ENCODE results near the gene SENP6.
A peak's percentile ranks its signal among the peaks of the same experiment; 100 is the strongest.
"Not testable (repeated sequence)": the region's sequence is repeated elsewhere in the genome, so short reads cannot be mapped to it uniquely, and the experiment has no call there.

The SENP6 gene, protein sequence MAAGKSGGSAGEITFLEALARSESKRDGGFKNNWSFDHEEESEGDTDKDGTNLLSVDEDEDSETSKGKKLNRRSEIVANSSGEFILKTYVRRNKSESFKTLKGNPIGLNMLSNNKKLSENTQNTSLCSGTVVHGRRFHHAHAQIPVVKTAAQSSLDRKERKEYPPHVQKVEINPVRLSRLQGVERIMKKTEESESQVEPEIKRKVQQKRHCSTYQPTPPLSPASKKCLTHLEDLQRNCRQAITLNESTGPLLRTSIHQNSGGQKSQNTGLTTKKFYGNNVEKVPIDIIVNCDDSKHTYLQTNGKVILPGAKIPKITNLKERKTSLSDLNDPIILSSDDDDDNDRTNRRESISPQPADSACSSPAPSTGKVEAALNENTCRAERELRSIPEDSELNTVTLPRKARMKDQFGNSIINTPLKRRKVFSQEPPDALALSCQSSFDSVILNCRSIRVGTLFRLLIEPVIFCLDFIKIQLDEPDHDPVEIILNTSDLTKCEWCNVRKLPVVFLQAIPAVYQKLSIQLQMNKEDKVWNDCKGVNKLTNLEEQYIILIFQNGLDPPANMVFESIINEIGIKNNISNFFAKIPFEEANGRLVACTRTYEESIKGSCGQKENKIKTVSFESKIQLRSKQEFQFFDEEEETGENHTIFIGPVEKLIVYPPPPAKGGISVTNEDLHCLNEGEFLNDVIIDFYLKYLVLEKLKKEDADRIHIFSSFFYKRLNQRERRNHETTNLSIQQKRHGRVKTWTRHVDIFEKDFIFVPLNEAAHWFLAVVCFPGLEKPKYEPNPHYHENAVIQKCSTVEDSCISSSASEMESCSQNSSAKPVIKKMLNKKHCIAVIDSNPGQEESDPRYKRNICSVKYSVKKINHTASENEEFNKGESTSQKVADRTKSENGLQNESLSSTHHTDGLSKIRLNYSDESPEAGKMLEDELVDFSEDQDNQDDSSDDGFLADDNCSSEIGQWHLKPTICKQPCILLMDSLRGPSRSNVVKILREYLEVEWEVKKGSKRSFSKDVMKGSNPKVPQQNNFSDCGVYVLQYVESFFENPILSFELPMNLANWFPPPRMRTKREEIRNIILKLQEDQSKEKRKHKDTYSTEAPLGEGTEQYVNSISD

GRCh38 chr6:75601304-75602245 is at the start of gene SENP6:
Gene SENP6, plus strand, starts transcription at chr6:75601880. Its CDS starts 645 bp downstream, at chr6:75602525.
- H3K27ac ChIP-seq = peak within 1 kb of the TSS; percentile 79
- DNase-seq (ENCODE audit: low read depth, low spot score) = peak; percentile 8

DNA sequence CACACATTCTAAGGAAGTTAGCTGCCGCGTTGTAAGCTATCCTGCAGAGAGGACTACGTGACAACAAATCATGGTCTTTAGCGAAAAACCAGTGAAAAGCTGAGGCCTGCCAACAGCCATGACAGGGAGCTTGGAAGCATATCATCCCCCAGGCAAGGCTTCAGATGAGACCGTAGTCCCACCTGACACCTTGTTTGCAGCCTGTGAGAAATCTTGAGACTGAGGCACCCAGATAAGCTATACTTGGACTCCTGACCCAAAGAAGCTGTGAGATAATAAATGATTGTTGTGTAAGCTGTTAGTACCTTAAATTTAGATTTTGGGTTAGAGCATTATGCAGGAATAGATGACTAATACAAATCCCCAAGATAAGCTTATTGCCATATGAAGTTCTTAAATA is 45.4 kb upstream of the SENP6 start:
- H3K27ac ChIP-seq = no peak overlapping the region
- no peak for DNase-seq (ENCODE audit: low read depth, low spot score)

DNA sequence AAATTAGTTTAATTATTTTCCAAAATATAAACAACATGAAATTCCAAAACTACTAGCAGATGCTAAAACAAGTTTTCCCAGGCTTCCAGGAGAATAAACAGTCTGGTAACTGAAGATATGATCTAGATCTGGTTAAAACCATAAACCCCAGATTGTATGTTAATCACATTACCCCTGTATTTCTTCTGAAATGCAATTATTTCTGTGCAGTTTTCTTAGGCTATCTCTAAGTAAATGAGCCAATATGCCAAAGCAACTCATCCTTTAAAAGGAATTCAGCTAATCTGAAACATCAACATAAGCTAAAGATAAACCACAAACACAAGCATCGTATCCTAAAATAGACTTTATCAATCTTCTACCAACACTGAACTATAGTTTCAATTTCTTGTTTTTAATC is 44.6 kb upstream of the SENP6 start:
- no peak for DNase-seq (ENCODE audit: low read depth, low spot score)
- no peak overlapping the region for H3K27ac ChIP-seq

DNA sequence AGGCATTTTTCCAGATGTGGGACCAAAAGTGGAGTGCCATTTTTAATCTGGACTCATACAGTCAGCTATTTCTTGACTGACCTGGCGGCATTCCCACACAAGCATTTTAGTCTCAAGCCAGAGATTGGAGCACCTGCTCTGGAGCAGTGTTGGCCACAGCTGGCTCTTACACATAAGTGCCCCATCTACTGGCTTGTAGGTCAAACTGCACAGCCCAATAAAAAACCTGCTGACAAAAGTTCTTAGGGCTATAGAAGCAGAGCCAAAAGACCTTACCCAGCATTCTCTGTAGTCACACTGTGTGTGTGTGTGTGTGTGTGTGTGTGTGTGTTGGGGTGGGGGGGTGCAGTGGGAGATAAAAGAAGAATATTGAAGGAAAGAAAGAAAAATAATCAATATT is 38.6 kb upstream of the SENP6 start:
- no peak overlapping the region for H3K27ac ChIP-seq
- peak; percentile 10 for DNase-seq (ENCODE audit: low read depth, low spot score)

GRCh38 chr6:75566137-75566767 is 35.4 kb upstream of the SENP6 start:
- no peak overlapping the region for H3K27ac ChIP-seq
- DNase-seq (ENCODE audit: low read depth, low spot score) = no peak

- no peak overlapping the region for H3K27ac ChIP-seq
- DNase-seq (ENCODE audit: low read depth, low spot score) = no peak
These were observed 33.6 kb upstream of the SENP6 start for GRCh38 chr6:75568100-75568499.

DNA sequence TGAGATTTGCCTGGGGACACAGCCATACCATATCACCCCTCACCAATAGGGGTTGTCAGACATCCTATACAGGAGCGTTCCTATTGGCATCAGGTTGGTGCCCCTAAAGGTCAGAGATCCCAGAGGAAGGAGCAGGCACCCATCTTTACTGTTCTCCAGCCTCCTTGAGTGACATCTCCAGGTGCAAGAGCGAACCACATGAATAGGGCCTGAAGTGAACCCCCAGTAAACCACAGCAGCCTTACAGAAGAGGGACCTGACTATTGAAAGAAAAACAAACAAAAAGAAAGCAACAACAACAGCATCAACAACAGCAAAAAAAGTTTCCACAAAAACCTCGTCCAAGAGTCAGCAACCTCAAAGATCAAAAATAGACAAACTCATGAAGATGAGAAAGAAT is 32.7 kb upstream of the SENP6 start:
- H3K27ac ChIP-seq = no peak overlapping the region
- no peak for DNase-seq (ENCODE audit: low read depth, low spot score)

DNA sequence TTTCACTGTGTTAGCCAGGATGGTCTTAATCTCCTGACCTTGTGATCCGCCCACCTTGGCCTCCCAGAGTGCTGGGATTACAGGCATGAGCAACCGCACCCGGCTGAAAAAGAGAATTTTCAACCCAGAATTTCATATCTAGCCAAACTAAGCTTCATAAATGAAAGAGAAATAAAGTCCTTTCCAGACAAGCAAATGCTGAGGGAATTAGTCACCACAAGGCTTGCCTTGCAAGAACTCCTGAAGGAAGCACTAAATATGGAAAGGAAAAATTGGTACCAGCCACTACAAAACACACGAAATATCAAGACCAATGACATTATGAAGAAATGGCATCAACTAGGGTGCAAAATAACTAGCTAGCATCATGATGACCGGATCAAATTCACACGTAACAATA is 31.0 kb upstream of the SENP6 start:
- DNase-seq (ENCODE audit: low read depth, low spot score); H3K27ac ChIP-seq: not testable (repeated sequence)

DNA sequence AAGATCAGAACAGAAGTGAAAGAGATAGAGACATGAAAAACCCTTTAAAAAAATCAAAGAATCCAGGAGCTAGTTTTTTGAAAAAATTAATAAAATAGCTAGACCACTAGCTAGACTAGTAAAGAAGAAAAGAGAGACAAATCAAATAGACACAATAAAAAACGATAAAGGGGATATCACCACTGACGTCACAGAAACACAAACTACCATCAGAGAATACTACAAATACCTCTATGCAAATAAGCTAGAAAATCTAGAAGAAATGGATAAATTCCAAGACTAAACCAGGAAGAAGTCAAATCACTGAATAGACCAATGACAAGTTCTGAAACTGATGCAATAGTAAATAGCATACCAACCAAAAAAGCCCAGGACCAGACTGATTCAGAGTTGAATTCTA is 29.6 kb upstream of the SENP6 start:
- no peak for DNase-seq (ENCODE audit: low read depth, low spot score)

GRCh38 chr6:75579951-75580350 is 21.7 kb upstream of the SENP6 start:
- H3K27ac ChIP-seq = no peak overlapping the region
- no peak for DNase-seq (ENCODE audit: low read depth, low spot score)

More for the DNA sequence above, 29.6 kb upstream of the SENP6 start:
- H3K27ac ChIP-seq = no peak overlapping the region

DNA sequence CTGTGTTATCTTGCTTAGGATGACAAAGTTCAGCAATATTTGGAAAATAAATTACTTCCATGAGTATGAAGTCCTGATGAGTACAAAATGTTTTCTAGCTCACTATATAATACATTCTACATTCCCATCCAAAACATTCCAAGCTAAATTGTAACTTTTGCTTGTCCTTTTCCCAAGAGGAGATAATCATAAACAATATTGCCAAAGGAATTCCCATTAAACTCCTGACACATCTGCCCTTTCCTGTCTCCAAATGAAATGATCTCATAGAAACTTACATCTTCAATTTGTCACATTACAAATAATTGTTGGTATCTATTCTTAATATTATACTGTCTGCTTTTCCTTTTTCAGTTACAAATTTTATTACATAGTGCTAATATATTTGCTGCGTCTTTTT is 20.4 kb upstream of the SENP6 start:
- DNase-seq (ENCODE audit: low read depth, low spot score) = no peak
- H3K27ac ChIP-seq = no peak overlapping the region

DNA sequence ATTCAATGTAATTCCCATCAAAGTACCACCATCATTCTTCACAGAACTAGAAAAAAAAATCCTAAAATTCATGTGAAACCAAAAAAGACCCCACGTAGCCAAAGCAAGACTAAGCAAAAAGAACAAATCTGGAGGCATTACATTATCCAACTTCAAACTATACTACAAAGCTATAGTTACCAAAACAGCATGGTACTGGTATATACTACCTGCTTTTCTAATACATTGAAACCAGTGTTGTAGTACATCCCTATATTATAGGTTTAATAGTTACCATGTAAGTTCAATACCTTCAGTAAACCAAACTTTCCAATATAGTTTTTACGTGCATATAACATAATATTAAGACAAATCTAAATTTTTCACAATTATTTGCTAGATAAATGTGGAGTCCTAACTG is 17.1 kb upstream of the SENP6 start:
- DNase-seq (ENCODE audit: low read depth, low spot score); H3K27ac ChIP-seq: not testable (repeated sequence)

DNA sequence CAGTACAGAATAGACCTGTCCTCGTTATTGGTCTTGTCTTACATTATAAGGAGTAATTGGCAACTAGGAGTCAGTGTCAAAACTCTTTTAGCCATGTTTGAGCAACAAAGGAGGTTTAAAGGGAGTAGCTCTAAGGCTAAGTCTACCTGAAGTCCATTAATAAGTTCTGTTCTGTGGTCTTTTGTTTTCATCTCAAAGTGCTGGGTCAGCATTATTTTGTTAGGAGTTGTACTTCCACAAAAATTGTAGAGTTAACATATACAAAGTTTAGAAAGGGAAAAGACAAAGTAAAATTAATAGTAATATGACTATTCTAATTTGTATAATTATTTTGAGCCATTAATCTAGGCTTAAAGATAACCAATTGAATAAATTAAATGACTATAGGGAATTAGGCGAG is 12.7 kb upstream of the SENP6 start:
- DNase-seq (ENCODE audit: low read depth, low spot score) = no peak
- no peak overlapping the region for H3K27ac ChIP-seq

DNA sequence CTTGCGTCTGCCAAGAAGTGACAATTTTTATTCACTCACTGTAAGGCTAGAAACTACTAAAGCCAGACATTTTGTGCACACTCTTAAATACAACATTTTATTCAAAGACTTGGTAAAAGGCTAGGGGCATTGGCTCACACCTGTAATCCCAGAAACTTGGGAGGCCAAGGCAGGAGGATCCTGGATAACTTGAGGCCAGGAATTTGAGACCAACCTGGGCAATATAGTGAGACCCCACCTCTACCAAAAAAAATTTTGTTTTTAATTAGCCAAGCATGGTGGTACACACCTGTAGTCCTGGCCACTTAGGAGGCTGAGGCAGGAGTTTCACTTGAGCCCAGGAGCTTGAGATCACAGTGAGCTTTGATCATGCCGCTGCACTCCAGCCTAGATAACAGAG is 11.3 kb upstream of the SENP6 start:
- no peak overlapping the region for H3K27ac ChIP-seq
- no peak for DNase-seq (ENCODE audit: low read depth, low spot score)

GRCh38 chr6:75596380-75596779 is 5.3 kb upstream of the SENP6 start:
- not testable (repeated sequence) for DNase-seq (ENCODE audit: low read depth, low spot score); H3K27ac ChIP-seq

DNA sequence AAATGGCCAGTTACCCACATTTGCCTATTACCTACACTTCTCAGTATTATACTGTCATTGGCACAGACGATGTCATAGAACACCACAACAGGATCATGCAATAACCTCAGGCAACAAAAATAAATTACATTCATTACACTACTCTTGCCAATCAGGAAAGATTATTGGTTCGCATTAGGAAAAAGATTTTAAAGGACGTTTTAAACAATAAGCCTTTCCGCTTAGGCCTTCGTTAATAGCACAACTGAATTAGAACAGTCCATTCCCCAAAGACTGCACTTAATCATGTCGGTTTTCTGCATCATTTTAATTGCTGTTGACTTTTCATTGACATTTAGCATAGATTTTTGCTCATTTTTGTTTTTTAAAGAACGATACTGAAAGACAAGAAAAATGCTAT is 912 bp upstream of the SENP6 start:
- no peak for DNase-seq (ENCODE audit: low read depth, low spot score)

DNA sequence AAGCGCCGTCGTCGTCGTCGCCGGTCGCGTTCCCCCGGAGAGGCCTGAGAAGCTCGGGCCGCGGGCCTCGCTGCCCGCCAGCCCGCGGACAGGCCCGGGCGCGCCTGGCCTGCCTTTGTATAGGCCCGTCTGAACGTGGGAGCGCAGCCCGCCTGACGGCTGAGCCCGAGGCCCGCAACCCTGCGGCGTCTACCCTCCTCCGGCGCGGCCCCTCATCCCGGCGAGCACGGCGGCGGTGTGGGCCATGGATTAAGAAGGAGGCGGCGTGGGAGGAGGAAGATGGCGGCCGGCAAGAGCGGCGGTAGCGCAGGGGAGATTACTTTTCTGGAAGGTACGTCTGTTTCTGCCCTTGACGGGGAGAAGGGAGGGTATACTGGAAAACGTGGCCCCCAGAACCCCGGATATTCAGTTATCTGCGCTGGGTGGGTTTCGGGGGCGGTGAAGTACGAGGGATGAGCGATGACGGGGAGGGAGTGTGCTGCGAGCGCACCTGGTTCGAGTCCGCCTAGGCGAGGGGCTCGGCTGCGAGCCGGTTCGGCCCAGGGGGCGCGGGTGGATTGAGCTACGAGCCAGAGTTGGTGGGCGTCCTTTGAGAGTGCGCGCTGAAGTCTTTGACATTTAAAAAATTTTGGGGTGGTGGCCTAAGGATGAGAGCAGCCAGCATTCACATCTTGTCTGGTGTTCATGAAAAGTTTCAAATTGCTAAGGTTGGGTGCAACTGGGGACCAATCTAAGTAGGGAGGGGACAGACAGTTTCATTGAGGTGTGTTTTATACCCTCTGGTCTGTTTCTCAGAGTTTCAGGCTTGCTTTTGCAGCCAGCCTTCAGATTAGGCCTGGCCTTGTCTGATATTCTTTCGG is 796 bp downstream of the SENP6 start:
- H3K27ac ChIP-seq = peak overlapping the region; percentile 79
- no peak for DNase-seq (ENCODE audit: low read depth, low spot score)

More for the DNA sequence above, 912 bp upstream of the SENP6 start:
- H3K27ac ChIP-seq = peak overlapping the region; percentile 79

DNA sequence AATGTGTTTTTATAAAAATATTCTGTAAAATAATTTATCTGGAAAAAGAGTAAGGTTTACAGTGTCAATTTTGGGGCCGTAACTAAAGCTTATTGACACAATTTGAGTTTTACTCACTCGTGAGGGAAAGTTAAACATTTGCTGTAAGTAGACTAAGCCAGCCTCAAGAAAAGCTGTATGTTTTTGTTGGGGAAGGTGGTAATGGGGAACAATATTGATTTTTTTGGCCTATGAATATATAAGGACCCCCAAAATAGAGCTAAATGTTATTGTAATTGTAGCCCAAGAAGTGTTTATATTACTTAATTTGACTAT is 1.4 kb downstream of the SENP6 start:
- H3K27ac ChIP-seq = peak overlapping the region; percentile 79

GRCh38 chr6:75604294-75604693 is 2.6 kb downstream of the SENP6 start:
- no peak for DNase-seq (ENCODE audit: low read depth, low spot score)
- no peak overlapping the region for H3K27ac ChIP-seq

More for the DNA sequence above, 1.4 kb downstream of the SENP6 start:
- no peak for DNase-seq (ENCODE audit: low read depth, low spot score)
